ACHN (cell line): ENCODE measurements around the gene UGT1A7.
"Not testable (repeated sequence)": the region's sequence is repeated elsewhere in the genome, so short reads cannot be mapped to it uniquely, and the experiment has no call there.

Experiments used
- DNase-seq: peaks from one replicate; pipeline ENCODE4 v3.0.0-alpha.2; 2015
- in situ Hi-C: cut with HindIII; loops from 2 replicates; pipeline ENCODE4 v1.10.0; 2017; ENCODE audit warnings: low sequenced_read_pairs, low pct_ligation_motif_present, low pct_unique_long_range_greater_than_20kb

Gene UGT1A7

DNA sequence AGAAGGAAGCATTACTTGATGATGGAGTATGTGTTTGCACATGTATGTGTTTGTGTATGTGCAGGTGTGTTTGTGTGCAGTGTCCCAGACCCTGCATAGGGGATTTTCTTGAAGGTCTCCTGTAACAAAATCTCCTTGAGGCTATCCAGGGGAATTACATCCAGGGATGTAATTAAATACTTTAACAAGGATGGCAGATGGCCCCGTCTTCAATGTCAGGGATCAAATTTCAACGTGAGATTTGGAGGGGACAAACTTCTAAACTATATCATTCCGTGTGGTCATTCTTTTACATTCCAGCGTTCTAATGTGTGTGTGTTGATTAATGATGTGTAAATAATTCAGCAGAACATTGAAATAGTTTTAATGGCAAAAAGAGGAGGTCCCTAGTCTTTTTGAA is 6.7 kb upstream of the UGT1A7 start:
- in situ Hi-C loops, result no loop called here
- no peak for DNase-seq

DNA sequence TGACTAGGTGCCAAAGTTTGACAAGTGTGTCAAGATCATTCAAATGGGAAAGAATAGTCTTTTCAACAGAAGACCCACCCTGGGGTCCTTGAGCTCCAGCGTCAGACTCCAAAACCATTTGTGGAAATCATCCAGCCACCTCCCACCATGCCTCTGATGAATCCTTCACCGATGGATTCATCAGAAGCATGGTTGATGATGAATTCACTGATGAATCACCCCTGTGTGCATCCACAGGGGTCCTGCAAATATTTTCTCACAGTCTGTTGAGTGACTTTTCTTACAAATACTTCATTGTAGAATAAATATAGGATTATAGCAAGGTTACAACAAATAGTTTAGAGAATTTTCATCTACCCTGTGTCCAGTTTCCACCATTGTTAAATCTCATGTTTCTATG is 5.7 kb upstream of the UGT1A7 start:
- in situ Hi-C loops, result no loop called here
- no peak for DNase-seq

DNA sequence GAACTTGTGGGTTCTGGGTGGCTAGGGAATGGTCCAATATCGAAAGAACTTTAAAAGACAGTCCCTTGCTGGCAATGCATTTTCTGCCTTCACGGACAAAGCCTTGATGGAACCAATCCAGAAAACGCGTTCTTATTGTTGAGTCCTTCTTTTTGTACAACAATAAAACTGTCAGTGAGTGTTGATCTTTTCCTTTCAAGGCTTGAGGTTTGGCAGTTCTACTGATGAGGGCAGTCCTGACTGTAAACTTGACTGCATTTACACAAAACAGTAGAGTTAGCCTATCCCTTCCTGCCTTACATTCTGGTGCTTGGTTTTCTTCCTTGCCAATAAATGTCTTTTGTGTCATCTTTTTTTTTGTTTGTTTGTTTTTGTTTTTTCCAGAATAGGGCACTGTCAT is 2.5 kb upstream of the UGT1A7 start:
- no peak for DNase-seq
- in situ Hi-C loops, result no loop called here

GRCh38 chr2:233680361-233681045 is 1.2 kb upstream of the UGT1A7 start:
- DNase-seq, result no peak
- in situ Hi-C loops, result no loop called here

GRCh38 chr2:233684640-233685039 is 2.9 kb downstream of the UGT1A7 start:
- no peak for DNase-seq
- in situ Hi-C loops, result no loop called here

DNA sequence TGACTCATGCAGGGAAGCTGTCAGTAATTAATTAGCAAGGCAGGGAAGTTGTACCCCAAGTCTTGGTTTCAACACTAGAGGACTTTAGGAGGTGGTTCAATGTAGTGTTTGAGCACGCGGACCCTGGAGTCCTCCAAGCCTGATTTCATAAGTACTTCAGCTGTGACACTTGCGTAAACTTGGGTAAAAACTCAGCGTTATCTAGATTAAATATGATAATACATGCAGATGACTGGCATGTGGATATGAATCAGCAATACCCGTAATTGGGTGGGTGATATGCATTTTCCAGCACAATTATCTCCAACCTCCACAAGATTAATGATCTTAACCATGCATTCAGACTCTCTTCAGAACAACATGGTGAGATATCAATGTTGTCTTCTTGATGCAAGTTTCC is 5.2 kb downstream of the UGT1A7 start:
- DNase-seq, result no peak
- in situ Hi-C loops, result no loop called here

DNA sequence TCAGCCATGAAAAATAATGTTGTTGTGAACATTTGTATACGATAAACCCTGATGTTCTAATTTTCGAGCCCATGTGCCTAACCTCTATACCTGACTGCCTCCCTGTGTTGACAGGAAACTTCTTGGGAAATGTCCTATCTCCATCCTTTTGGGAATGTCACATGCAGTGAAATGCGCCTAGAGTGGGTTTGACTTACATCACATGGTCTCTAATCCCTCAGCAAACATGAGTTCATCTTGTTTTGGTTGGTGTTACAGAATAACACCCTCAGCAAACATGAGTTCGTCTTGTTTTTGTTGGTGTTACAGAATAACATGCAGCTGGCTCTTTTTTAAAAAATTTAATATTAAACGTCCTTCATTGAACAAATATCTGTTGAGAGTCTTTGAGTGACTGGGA is 6.6 kb downstream of the UGT1A7 start:
- DNase-seq, result no peak
- in situ Hi-C loops, result no loop called here

DNA sequence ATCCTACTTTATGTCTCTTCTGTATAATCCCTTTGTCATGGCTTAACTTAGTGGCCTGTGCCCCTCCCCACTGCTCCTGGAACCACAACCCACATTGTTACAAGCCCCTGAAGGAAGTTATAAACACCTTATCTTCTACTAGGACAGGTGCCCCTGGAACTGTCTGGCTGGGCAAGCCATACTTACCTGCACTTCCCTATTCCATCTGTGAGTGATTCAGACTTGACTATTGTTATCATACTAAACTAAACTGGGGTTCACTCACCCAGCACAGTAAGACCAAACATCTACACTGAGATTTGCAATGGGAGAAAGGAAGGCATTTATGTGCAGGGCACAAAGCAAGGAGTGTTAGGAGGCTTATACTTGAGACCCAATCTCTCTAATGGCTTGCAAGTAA is 7.3 kb downstream of the UGT1A7 start:
- DNase-seq, result no peak
- in situ Hi-C loops, result no loop called here

GRCh38 chr2:233689501-233689900 is 7.8 kb downstream of the UGT1A7 start:
- DNase-seq, result no peak
- in situ Hi-C loops, result no loop called here

- in situ Hi-C loops, result no loop called here
- no peak for DNase-seq
Measured at GRCh38 chr2:233690444-233690843, 8.7 kb downstream of the UGT1A7 start.

- in situ Hi-C loops, result no loop called here
Measured at GRCh38 chr2:233691443-233692433, 10.0 kb downstream of the UGT1A7 start.

GRCh38 chr2:233692648-233693047 is 10.9 kb downstream of the UGT1A7 start, which contains the start of gene UGT1A6:
TSS of gene UGT1A6 (plus strand) at chr2:233692890. CDS start at chr2:233693005, 115 bp downstream.
- DNase-seq, result no peak
- in situ Hi-C loops, result no loop called here

More at GRCh38 chr2:233691443-233692433, 10.0 kb downstream of the UGT1A7 start:
- DNase-seq, result no peak

DNA sequence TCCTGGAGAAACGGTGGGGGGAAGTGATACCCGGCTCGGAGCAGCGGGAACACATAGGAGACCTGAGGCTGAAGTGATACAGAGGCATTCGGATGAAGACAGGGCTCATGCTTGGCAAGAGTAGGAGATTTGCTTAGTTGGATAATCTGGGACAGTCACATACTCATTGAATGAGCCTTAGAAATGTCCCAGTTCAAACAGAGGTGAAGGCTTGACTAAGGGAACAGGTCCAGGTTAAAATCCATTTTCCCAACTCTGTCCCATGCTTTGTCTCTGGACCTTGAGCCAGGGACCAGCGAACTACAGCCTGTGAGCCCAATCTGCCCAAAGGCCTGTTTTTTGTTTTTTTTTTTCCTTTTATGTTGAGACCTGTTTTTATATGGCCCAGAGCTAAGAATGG is 12.3 kb downstream of the UGT1A7 start:
- DNase-seq, result no peak
- in situ Hi-C loops, result no loop called here

DNA sequence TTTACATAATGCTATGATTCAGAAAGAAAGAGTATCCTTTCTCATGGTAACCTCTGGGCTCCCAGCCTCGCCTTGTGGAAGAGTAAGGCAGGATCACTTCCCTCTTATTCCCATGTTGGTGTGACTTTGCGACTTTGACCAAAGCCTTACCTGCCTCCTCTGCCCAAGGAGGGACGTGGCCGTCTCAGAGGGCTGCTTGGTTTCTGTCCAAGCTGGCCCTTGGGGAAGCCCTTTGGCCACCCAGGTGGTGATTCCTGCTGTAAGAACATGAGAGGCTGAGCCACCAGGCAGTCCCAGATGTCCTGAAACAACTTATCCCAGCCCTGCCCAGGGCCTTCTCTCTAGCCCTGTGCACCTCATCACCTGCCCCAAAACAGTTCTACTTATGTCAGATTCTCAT is 17.0 kb downstream of the UGT1A7 start:
- in situ Hi-C loops, result no loop called here

GRCh38 chr2:233699424-233700027 is 17.8 kb downstream of the UGT1A7 start:
- peak; percentile 9 for DNase-seq
- in situ Hi-C loops, result no loop called here

More for the DNA sequence above, 17.0 kb downstream of the UGT1A7 start:
- no peak for DNase-seq

DNA sequence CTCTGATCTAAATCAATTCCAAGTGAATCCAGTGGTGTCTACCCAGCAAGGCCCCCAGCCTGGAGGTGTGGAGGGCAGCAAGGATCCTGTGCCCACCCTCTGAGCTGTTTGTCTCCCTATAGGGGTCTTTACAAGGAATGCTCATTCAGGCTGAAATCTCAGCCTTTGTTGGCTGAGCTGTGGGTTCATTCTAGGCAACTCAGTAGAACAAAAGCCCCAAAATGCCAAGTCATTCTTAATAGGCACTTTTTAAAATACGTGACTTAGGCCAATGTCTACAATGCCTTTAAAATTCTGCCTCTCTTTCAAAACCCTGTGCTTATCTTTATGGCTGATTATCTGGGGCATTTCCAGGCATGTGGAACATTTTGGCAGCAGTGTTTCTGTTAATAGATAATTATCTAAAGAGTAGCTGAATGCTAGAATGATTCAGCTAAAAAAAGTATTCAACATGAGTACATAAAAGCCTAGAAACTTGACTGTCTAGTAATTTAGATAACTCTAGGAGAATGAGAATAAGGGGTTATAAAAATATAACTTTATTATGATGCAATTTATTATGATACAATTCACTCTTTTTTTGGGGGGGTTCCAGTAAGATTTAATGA is 18.4 kb downstream of the UGT1A7 start:
- peak; percentile 94 for DNase-seq
- in situ Hi-C loops, result no loop called here

GRCh38 chr2:233700842-233701241 is 19.1 kb downstream of the UGT1A7 start:
- in situ Hi-C loops, DNase-seq: not testable (repeated sequence)

GRCh38 chr2:233702238-233702637 is 20.5 kb downstream of the UGT1A7 start:
- no peak for DNase-seq
- in situ Hi-C loops, result no loop called here
